ENCODE results near the gene IGF1R. TPM values are rescaled to one million over a fixed set of nuclear protein-coding genes. Genes with fewer than 3 reads are reported as not detected.
A peak's percentile ranks its signal among the peaks of the same experiment; 100 is the strongest.

Gene IGF1R
- total and polyA plus RNA-seq, 2 of the 8 experiments (the other 6 are each of a cell fraction or from before 2014, with no cell fraction given): 32.9 to 109 TPM

- FAIRE-seq (peak; percentile 76), DNase-seq (ENCODE audit: low read depth in 1 of 2, low spot score in 2 of 2) (no peak)
- Histone ChIP-seq H2BK20ac (ENCODE audit: low read length) (no peak overlapping the region), H3K27me3 (replicated peaks in 1 of 4; ENCODE audit: control insufficient read depth in 3 of 4, extremely low read depth in 1 of 4, insufficient read depth in 3 of 4, low read length in 3 of 4) (no peaks in the 10 kb centered on the region), H3K9me3 (ENCODE audit: insufficient read depth in 2 of 2, low read depth in 1 of 2, low read length in 1 of 2) (no peaks in the 10 kb centered on the region), H4K20me1 (replicated peaks in 1 of 2; ENCODE audit: control insufficient read depth in 1 of 2, insufficient read depth in 2 of 2, low read length in 2 of 2) (peaks cover 5 to 8% of the 10 kb centered on the region in 2 experiments), H3K4me3 (ENCODE audit: extremely low read depth in 1 of 4, insufficient read depth in 2 of 4, low read depth in 3 of 4, low read length in 4 of 4) (no peak overlapping the region), H2AFZ (ENCODE audit: low read length) (no peak overlapping the region), H3K23me2 (ENCODE audit: low read depth, low read length) (peaks cover 2% of the 10 kb centered on the region; the same call in 1 of the 2 replicates), H2BK5ac (ENCODE audit: low read depth, low read length) (peak overlapping the region; percentile 3; the same call in 1 of the 2 replicates), H3K27ac (ENCODE audit: low read depth, low read length) (0 out of 2 replicates have a peak overlapping the region, but pooled peaks have one; percentile 2), H3K18ac (ENCODE audit: extremely low read depth, low read length) (0 out of 2 replicates have a peak overlapping the region, but pooled peaks have one; percentile 11), H2AK5ac (ENCODE audit: low read depth, low read length) (no peak overlapping the region), H2BK120ac (replicated peaks; ENCODE audit: low read depth, low read length) (no peak overlapping the region), H3K79me1 (ENCODE audit: low read depth, low read length) (peaks cover 24% of the 10 kb centered on the region), H4K8ac (ENCODE audit: extremely low read depth, insufficient read depth, low read length) (no peak overlapping the region), H3K56ac (replicated peaks; ENCODE audit: insufficient read length, low read depth, low read length) (no peak overlapping the region), H3K4me2 (ENCODE audit: insufficient read depth in 1 of 2, low read depth in 2 of 2, low read length in 2 of 2) (peak overlapping the region; percentile 23 to 24; a peak in 1 of 4 replicates), H2BK15ac (ENCODE audit: low read length) (no peak overlapping the region), H3K9ac (replicated peaks in 1 of 4; ENCODE audit: extremely low read depth in 1 of 4, low read depth in 3 of 4, low read length in 3 of 4) (no peak overlapping the region), H3K79me2 (ENCODE audit: control insufficient read depth in 1 of 2, insufficient read depth in 2 of 2, low read length in 2 of 2) (peaks cover 0 to 90% of the 10 kb centered on the region in 2 experiments; a peak in 3 of 4 replicates), H3K14ac (ENCODE audit: insufficient read length) (no peak overlapping the region), H4K5ac (ENCODE audit: insufficient read length, low read depth, low read length) (no peak overlapping the region), H2BK12ac (ENCODE audit: low read depth, low read length) (no peak overlapping the region), H3K36me3 (ENCODE audit: control insufficient read depth in 2 of 4, insufficient read depth in 4 of 4, low read length in 3 of 4) (no peaks in the 10 kb centered on the region), H3K23ac (ENCODE audit: insufficient read length) (no peak overlapping the region), H4K91ac (replicated peaks; ENCODE audit: insufficient read length, low read length) (no peak overlapping the region), H3K4ac (replicated peaks; ENCODE audit: insufficient read length, low read depth, low read length) (no peak overlapping the region), H3K4me1 (replicated peaks in 1 of 4; ENCODE audit: control insufficient read depth in 3 of 4, insufficient read depth in 4 of 4, low read length in 3 of 4) (peaks cover 4 to 26% (median 12%) of the 10 kb centered on the region in 4 experiments; a peak in 6 of 7 replicates)
- POLR2A ChIA-PET (ENCODE audit: partially characterized antibody): interaction anchor here (1.1 kb wide), 1 partner anchor 10 kb away, joined by 3 read pairs; no protein-coding TSS in a partner anchor
- WGBS, 2 experiments (ENCODE audit: extremely low coverage in 1 of 2, insufficient coverage in 1 of 2, insufficient read length in 1 of 2, insufficient replicate concordance in 2 of 2, low coverage in 1 of 2, low lambda C conversion rate in 2 of 2, missing lambda C conversion rate in 1 of 2): 78% methylated on average over 8 of the region's 8 CpGs; no CpG with 5 or more reads in 1 of the 2 experiments
- CTCF ChIA-PET (ENCODE audit: partially characterized antibody): interaction anchor here (1.5 kb wide), 1 partner anchor 38 kb away, joined by 5 read pairs; no protein-coding TSS in a partner anchor
- TF ChIP-seq KDM4A (IDR thresholded peaks at IDR 0.05; ENCODE audit: low read depth, low read length, severe bottlenecking): no peak
- no peak for TF ChIP-seq RAD21 (IDR thresholded peaks at IDR 0.05 in 1 of 2, conservative IDR thresholded peaks at IDR 0.05 in 1 of 2; ENCODE audit: low read depth in 2 of 2, low read length in 2 of 2)
- TF ChIP-seq CBX8 (IDR thresholded peaks at IDR 0.05; ENCODE audit: borderline replicate concordance, low read depth, low read length): no peak
- TF ChIP-seq TCF12 (IDR thresholded peaks at IDR 0.05; ENCODE audit: low read depth, low read length): no peak
- TF ChIP-seq CEBPB (IDR thresholded peaks at IDR 0.05; ENCODE audit: low read depth, low read length): no peak
- no peak for TF ChIP-seq CHD1 (IDR thresholded peaks at IDR 0.05; ENCODE audit: low read depth, low read length)
- TF ChIP-seq POU5F1 (IDR thresholded peaks at IDR 0.05; ENCODE audit: low read depth, low read length): no peak
- no peak for TF ChIP-seq ATF3 (IDR thresholded peaks at IDR 0.05; ENCODE audit: insufficient read depth, low read depth, low read length)
- no peak for TF ChIP-seq PHF8 (conservative IDR thresholded peaks at IDR 0.05; ENCODE audit: low read depth, low read length)
- no peak for TF ChIP-seq SIN3A (conservative IDR thresholded peaks at IDR 0.05 in 1 of 2, IDR thresholded peaks at IDR 0.05 in 1 of 2; ENCODE audit: low read depth in 1 of 2, low read length in 2 of 2)
These were observed 164.5 kb downstream of the IGF1R start for GRCh38 chr15:98812716-98813446.
